ENCODE measurements around the gene RBM15.

RBM15 gene

DNA sequence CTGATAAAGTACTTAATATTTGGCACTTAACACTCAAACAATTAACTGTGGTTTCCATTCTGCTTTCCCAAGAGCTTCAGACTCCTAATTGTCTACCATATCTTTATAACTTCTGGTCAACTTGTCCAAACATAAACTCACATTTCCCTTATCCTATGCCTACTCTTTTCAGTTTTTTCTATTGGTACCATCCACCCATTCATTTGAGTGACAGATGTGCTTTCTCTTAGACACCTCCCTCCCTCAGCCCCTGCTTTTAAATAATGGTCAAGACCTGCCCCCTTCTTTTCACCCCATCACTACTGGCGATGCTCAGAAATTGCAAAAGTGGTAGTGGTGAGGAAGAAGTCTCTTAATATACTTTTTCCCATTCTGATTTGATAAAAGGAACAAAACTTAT, 46.2 kb downstream of the RBM15 start:
- H3K36me3 ChIP-seq (ENCODE audit: control insufficient read depth in 2 of 2, insufficient read depth in 1 of 2, low read length in 2 of 2): peaks cover 0 to 42% of the 10 kb centered on the region in 2 experiments; a peak in 1 of 3 replicates
- H3K9me3 ChIP-seq (ENCODE audit: control insufficient read depth, insufficient read depth, low read depth, low read length): no peaks in the 10 kb centered on the region
- no peaks in the 10 kb centered on the region for H3K4me1 ChIP-seq (ENCODE audit: control insufficient read depth, insufficient read depth, low read length)
- TF ChIP-seq ZNF366 (tag by site-specific recombination; conservative IDR thresholded peaks at IDR 0.05) (no peak), MZF1 (tag by site-specific recombination; IDR thresholded peaks at IDR 0.05; ENCODE audit: borderline replicate concordance) (no peak), ZNF555 (tag by site-specific recombination; conservative IDR thresholded peaks at IDR 0.05) (no peak), ZNF48 (tag by site-specific recombination; IDR thresholded peaks at IDR 0.05) (no peak), ZNF223 (tag by site-specific recombination; IDR thresholded peaks at IDR 0.05) (no peak), ZNF133 (tag by site-specific recombination; IDR thresholded peaks at IDR 0.05) (no peak), ZBTB17 (tag by site-specific recombination; IDR thresholded peaks at IDR 0.05) (no peak), ZFP69B (tag by site-specific recombination; IDR thresholded peaks at IDR 0.05) (no peak), ZNF626 (tag by site-specific recombination; IDR thresholded peaks at IDR 0.05) (no peak), ZNF629 (tag by site-specific recombination; IDR thresholded peaks at IDR 0.05) (no peak)
- TF ChIP-seq, protein P1, sequence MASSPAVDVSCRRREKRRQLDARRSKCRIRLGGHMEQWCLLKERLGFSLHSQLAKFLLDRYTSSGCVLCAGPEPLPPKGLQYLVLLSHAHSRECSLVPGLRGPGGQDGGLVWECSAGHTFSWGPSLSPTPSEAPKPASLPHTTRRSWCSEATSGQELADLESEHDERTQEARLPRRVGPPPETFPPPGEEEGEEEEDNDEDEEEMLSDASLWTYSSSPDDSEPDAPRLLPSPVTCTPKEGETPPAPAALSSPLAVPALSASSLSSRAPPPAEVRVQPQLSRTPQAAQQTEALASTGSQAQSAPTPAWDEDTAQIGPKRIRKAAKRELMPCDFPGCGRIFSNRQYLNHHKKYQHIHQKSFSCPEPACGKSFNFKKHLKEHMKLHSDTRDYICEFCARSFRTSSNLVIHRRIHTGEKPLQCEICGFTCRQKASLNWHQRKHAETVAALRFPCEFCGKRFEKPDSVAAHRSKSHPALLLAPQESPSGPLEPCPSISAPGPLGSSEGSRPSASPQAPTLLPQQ (tag by site-specific recombination; IDR thresholded peaks at IDR 0.05): no peak
- TF ChIP-seq, protein P2, sequence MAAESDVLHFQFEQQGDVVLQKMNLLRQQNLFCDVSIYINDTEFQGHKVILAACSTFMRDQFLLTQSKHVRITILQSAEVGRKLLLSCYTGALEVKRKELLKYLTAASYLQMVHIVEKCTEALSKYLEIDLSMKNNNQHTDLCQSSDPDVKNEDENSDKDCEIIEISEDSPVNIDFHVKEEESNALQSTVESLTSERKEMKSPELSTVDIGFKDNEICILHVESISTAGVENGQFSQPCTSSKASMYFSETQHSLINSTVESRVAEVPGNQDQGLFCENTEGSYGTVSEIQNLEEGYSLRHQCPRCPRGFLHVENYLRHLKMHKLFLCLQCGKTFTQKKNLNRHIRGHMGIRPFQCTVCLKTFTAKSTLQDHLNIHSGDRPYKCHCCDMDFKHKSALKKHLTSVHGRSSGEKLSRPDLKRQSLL (tag by site-specific recombination; IDR thresholded peaks at IDR 0.05): no peak
- TF ChIP-seq, protein P3, sequence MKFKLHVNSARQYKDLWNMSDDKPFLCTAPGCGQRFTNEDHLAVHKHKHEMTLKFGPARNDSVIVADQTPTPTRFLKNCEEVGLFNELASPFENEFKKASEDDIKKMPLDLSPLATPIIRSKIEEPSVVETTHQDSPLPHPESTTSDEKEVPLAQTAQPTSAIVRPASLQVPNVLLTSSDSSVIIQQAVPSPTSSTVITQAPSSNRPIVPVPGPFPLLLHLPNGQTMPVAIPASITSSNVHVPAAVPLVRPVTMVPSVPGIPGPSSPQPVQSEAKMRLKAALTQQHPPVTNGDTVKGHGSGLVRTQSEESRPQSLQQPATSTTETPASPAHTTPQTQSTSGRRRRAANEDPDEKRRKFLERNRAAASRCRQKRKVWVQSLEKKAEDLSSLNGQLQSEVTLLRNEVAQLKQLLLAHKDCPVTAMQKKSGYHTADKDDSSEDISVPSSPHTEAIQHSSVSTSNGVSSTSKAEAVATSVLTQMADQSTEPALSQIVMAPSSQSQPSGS (tag by site-specific recombination; IDR thresholded peaks at IDR 0.05; ENCODE audit: low read depth): no peak
- TF ChIP-seq, protein P4, sequence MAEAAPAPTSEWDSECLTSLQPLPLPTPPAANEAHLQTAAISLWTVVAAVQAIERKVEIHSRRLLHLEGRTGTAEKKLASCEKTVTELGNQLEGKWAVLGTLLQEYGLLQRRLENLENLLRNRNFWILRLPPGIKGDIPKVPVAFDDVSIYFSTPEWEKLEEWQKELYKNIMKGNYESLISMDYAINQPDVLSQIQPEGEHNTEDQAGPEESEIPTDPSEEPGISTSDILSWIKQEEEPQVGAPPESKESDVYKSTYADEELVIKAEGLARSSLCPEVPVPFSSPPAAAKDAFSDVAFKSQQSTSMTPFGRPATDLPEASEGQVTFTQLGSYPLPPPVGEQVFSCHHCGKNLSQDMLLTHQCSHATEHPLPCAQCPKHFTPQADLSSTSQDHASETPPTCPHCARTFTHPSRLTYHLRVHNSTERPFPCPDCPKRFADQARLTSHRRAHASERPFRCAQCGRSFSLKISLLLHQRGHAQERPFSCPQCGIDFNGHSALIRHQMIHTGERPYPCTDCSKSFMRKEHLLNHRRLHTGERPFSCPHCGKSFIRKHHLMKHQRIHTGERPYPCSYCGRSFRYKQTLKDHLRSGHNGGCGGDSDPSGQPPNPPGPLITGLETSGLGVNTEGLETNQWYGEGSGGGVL (tag by site-specific recombination; IDR thresholded peaks at IDR 0.05): no peak
- H3K4me3 ChIP-seq (ENCODE audit: low read depth, low read length): no peak overlapping the region
- ChIA-PET POLR2A (no interaction called here), CTCF (interaction anchor here (0.6 kb wide), 1 partner anchor 14 kb away, joined by 5 read pairs; no protein-coding TSS in a partner anchor)
- H3K27ac ChIP-seq (ENCODE audit: extremely low read depth, low read depth, low read length): no peak overlapping the region

DNA sequence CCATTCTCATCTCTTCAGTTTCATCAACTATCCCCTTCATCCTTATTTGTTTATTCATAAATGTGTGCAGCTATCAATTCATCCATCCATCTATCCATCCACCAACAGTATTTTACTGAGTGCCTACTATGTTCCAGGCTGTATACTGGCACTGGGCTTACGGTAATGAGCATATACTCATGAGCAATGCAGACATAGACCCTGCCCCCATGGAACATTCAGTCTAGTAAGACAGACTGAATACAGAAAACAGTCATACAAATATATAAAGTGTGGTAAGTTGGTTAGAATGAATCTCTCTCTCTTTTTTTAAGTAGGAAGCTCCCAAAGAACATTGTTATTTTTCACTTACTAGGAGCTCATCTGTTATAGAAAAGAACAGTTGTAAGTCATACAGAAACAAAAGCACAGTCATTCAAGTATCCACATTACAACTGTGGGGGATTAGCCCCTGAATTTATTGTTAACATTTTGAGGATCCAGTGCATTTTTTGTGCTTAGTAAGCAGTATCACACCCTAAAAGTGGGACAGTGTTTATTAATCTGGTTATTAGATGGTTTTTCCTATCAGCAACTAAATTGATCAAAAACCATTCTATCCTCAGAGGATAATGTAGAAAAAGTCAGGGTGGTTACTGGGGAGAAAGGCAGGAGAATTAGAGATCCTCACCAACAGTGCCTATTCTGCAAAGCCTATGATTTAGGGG, 48.0 kb downstream of the RBM15 start:
- CTCF ChIA-PET: interaction anchor here (0.7 kb wide), 1 partner anchor 17 kb away, joined by 3 read pairs; no protein-coding TSS in a partner anchor
- TF ChIP-seq, protein P5, sequence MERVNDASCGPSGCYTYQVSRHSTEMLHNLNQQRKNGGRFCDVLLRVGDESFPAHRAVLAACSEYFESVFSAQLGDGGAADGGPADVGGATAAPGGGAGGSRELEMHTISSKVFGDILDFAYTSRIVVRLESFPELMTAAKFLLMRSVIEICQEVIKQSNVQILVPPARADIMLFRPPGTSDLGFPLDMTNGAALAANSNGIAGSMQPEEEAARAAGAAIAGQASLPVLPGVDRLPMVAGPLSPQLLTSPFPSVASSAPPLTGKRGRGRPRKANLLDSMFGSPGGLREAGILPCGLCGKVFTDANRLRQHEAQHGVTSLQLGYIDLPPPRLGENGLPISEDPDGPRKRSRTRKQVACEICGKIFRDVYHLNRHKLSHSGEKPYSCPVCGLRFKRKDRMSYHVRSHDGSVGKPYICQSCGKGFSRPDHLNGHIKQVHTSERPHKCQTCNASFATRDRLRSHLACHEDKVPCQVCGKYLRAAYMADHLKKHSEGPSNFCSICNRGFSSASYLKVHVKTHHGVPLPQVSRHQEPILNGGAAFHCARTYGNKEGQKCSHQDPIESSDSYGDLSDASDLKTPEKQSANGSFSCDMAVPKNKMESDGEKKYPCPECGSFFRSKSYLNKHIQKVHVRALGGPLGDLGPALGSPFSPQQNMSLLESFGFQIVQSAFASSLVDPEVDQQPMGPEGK (tag by site-specific recombination; IDR thresholded peaks at IDR 0.05): no peak
- TF ChIP-seq ZNF155 (tag by site-specific recombination; IDR thresholded peaks at IDR 0.05): no peak
- POLR2A ChIA-PET: no interaction called here
- H3K36me3 ChIP-seq (ENCODE audit: control insufficient read depth in 2 of 2, insufficient read depth in 1 of 2, low read length in 2 of 2): peaks cover 0 to 32% of the 10 kb centered on the region in 2 experiments; a peak in 1 of 3 replicates
- no peak overlapping the region for H3K27ac ChIP-seq (ENCODE audit: extremely low read depth, low read depth, low read length)
- H3K9me3 ChIP-seq (ENCODE audit: control insufficient read depth, insufficient read depth, low read depth, low read length): no peaks in the 10 kb centered on the region
- no peaks in the 10 kb centered on the region; the same call in 1 of the 2 replicates for H3K4me1 ChIP-seq (ENCODE audit: control insufficient read depth, insufficient read depth, low read length)
- H3K4me3 ChIP-seq (ENCODE audit: low read depth, low read length): no peak overlapping the region

Measured in HEK293 (cell line).